ENCODE results near the gene FBXO24.

Gene FBXO24

GRCh38 chr7:100556541-100556940, 29.6 kb upstream of the FBXO24 start:
- in situ Hi-C loops (cut with MboI; ENCODE audit: low sequenced_read_pairs): no loop called here

- in situ Hi-C loops (cut with MboI; ENCODE audit: low sequenced_read_pairs): no loop called here
Observed at GRCh38 chr7:100559127-100559526, 27.0 kb upstream of the FBXO24 start.

- in situ Hi-C loops (cut with MboI; ENCODE audit: low sequenced_read_pairs): loop anchor here (10.0 kb wide), 1 partner anchor 87 kb away; the partner anchor contains the start of gene TSC22D4
Observed at GRCh38 chr7:100561491-100562194, 24.5 kb upstream of the FBXO24 start.

- in situ Hi-C loops (cut with MboI; ENCODE audit: low sequenced_read_pairs): loop anchor here (10.0 kb wide), 1 partner anchor 88 kb away; the partner anchor contains the start of gene TSC22D4
Observed at GRCh38 chr7:100562195-100563099, 23.7 kb upstream of the FBXO24 start.

- in situ Hi-C loops (cut with MboI; ENCODE audit: low sequenced_read_pairs): loop anchor here (10.0 kb wide), 1 partner anchor 88 kb away; the partner anchor contains the start of gene TSC22D4
Observed at GRCh38 chr7:100563100-100563564, 23.0 kb upstream of the FBXO24 start.

GRCh38 chr7:100563809-100564400, 22.2 kb upstream of the FBXO24 start:
- in situ Hi-C loops (cut with MboI; ENCODE audit: low sequenced_read_pairs): loop anchor here (10.0 kb wide), 1 partner anchor 89 kb away; the partner anchor contains the start of gene TSC22D4

- in situ Hi-C loops (cut with MboI; ENCODE audit: low sequenced_read_pairs): loop anchor here (10.0 kb wide), 1 partner anchor 90 kb away; the partner anchor contains the start of gene TSC22D4
Observed at GRCh38 chr7:100564405-100564804, 21.7 kb upstream of the FBXO24 start.

GRCh38 chr7:100565133-100565571, 21.0 kb upstream of the FBXO24 start:
- in situ Hi-C loops (cut with MboI; ENCODE audit: low sequenced_read_pairs): loop anchor here (10.0 kb wide), 1 partner anchor 90 kb away; the partner anchor contains the start of gene TSC22D4

GRCh38 chr7:100566018-100566531, 20.1 kb upstream of the FBXO24 start:
- in situ Hi-C loops (cut with MboI; ENCODE audit: low sequenced_read_pairs): loop anchor here (10.0 kb wide), 1 partner anchor 91 kb away; the partner anchor contains the start of gene TSC22D4

- in situ Hi-C loops (cut with MboI; ENCODE audit: low sequenced_read_pairs): loop anchor here (10.0 kb wide), 1 partner anchor 92 kb away; the partner anchor contains the start of gene TSC22D4
Observed at GRCh38 chr7:100567031-100567730, 18.9 kb upstream of the FBXO24 start.

- in situ Hi-C loops (cut with MboI; ENCODE audit: low sequenced_read_pairs): loop anchor here (10.0 kb wide), 1 partner anchor 93 kb away; the partner anchor contains the start of gene TSC22D4
Observed at GRCh38 chr7:100567751-100568175, 18.4 kb upstream of the FBXO24 start.

- in situ Hi-C loops (cut with MboI; ENCODE audit: low sequenced_read_pairs): loop anchor here (10.0 kb wide), 1 partner anchor 94 kb away; the partner anchor contains the start of gene TSC22D4
Observed at GRCh38 chr7:100568176-100568895, 17.8 kb upstream of the FBXO24 start.

GRCh38 chr7:100568896-100569844, 17.0 kb upstream of the FBXO24 start:
- in situ Hi-C loops (cut with MboI; ENCODE audit: low sequenced_read_pairs): loop anchor here (10.0 kb wide), 1 partner anchor 94 kb away; the partner anchor contains the start of gene TSC22D4

- in situ Hi-C loops (cut with MboI; ENCODE audit: low sequenced_read_pairs): no loop called here
Observed at GRCh38 chr7:100570954-100571828, 14.9 kb upstream of the FBXO24 start.

- in situ Hi-C loops (cut with MboI; ENCODE audit: low sequenced_read_pairs): no loop called here
Observed at GRCh38 chr7:100571829-100572116, 14.4 kb upstream of the FBXO24 start.

GRCh38 chr7:100572281-100572948, 13.7 kb upstream of the FBXO24 start:
- in situ Hi-C loops (cut with MboI; ENCODE audit: low sequenced_read_pairs): no loop called here
